Effector memory CD8-positive, alpha-beta T cell (primary cell): ENCODE measurements around the gene PDGFB.

ENCODE experiments used
- ATAC-seq: fragments of 150-1000 bp; cut with Tn5 transposase; replicated peaks from 2 replicates; pipeline ENCODE4 v1.10.0; 2021; ENCODE audit warnings: mild to moderate bottlenecking, moderate library complexity
- DNase-seq, 3 experiments: peaks; one replicate each; pipeline ENCODE4 v3.0.0; 2021
- H3K27ac Mint-ChIP-seq, 2 donors: one replicate each; pipeline ENCODE4 v1.8.0; 2022; ENCODE audit warnings: mild to moderate bottlenecking in 2 of 2, mixed read lengths in 2 of 2, moderate library complexity in 2 of 2
- H3K27me3 Mint-ChIP-seq, 2 donors: one replicate each; pipeline ENCODE4 v1.8.0; 2022; ENCODE audit warnings: mixed read lengths in 2 of 2
- H3K36me3 Mint-ChIP-seq: one replicate; pipeline ENCODE4 v1.8.0; 2022; ENCODE audit warnings: mild to moderate bottlenecking, moderate library complexity, mixed read lengths; ENCODE audit not compliant: insufficient read depth
- H3K4me1 Mint-ChIP-seq, 2 donors: one replicate each; pipeline ENCODE4 v1.8.0; 2022; ENCODE audit warnings: low read depth in 2 of 2, mixed read lengths in 2 of 2
- H3K4me3 Mint-ChIP-seq, 2 donors: one replicate each; pipeline ENCODE4 v1.8.0; 2022; ENCODE audit warnings: mild to moderate bottlenecking in 2 of 2, mixed read lengths in 2 of 2, moderate library complexity in 2 of 2
- H3K9me3 Mint-ChIP-seq, 2 donors: one replicate each; pipeline ENCODE4 v1.8.0; 2022; ENCODE audit warnings: mixed read lengths in 2 of 2

Gene PDGFB

GRCh38 chr22:39254789-39255298 lies 10.1 kb upstream of the PDGFB start:
- Mint-ChIP-seq H3K27me3 (peaks cover 11 to 15% of the 10 kb centered on the region in 2 donors), H3K9me3 (no peaks in the 10 kb centered on the region), H3K27ac (peak overlapping the region; percentile 83 to 88), H3K4me3 (peak overlapping the region; percentile 69 to 72), H3K4me1 (peaks cover 23 to 25% of the 10 kb centered on the region in 2 donors), H3K36me3 (peaks cover 2% of the 10 kb centered on the region)
- DNase-seq (peak; percentile 36 to 57 (median 47)), ATAC-seq (peak; percentile 98)

DNA sequence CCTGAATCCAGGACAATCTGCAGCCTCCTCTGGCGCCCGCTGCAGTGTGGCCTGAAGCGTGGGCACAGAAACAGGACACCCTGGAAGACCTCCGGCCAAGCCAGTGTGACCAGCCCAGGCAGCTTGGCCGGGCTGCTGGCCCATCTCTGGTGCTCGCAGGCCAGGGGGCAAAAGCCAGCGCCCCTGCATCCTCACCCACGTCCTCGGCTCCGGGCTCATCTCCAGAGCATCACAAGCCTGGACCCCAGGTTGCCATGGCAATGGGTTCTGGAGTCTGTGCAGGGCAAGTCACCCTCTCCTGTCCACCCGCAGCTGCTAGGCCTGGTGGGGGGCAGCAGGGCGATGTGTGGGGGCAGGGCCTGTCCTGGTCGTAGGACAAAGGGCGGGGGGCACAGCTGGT lies 9.3 kb upstream of the PDGFB start:
- Mint-ChIP-seq H3K36me3 (peaks cover 2% of the 10 kb centered on the region), H3K27ac (no peak overlapping the region), H3K27me3 (peaks cover 11 to 15% of the 10 kb centered on the region in 2 donors), H3K4me1 (peaks cover 25 to 30% of the 10 kb centered on the region in 2 donors), H3K9me3 (no peaks in the 10 kb centered on the region), H3K4me3 (no peak overlapping the region)
- DNase-seq (no peak), ATAC-seq (no peak)

DNA sequence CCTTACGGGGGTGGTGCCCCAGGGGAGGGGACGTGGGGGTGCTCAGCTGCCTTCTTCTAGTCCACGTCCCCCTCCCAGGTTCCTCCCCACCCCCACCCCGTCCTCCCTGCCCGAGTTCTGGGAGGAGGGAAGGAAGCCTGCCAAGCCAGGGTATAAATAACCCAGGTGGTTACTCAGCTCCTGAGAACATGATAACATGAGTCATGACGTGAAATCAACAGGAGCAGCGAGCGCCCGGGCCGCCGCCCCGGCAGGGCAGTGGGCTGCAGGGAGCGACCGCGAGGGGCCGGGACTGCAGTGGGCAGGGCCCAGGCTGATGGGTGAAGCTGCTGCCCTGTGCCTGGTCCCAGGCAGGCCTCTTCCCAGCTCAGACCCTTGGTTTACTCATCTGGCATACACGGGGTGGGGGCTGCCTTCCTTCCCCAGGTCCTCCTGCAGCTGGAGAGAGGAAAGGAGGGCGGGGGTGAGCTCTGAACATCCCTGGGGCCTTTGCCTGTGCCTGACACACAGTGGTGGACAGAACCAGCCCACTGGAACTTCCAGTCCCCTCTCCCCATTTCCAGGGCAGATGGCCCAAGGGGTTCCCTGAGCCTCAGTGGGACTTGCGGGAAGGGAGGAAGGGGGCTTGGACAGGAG lies 8.8 kb upstream of the PDGFB start:
- Mint-ChIP-seq H3K36me3 (peaks cover 2% of the 10 kb centered on the region), H3K4me3 (peak overlapping the region; percentile 15 to 32), H3K4me1 (peaks cover 25 to 30% of the 10 kb centered on the region in 2 donors), H3K27ac (peak overlapping the region; percentile 55 to 70), H3K27me3 (peaks cover 11 to 15% of the 10 kb centered on the region in 2 donors), H3K9me3 (no peaks in the 10 kb centered on the region)
- peak; percentile 30 for ATAC-seq
- DNase-seq, result no peak

DNA sequence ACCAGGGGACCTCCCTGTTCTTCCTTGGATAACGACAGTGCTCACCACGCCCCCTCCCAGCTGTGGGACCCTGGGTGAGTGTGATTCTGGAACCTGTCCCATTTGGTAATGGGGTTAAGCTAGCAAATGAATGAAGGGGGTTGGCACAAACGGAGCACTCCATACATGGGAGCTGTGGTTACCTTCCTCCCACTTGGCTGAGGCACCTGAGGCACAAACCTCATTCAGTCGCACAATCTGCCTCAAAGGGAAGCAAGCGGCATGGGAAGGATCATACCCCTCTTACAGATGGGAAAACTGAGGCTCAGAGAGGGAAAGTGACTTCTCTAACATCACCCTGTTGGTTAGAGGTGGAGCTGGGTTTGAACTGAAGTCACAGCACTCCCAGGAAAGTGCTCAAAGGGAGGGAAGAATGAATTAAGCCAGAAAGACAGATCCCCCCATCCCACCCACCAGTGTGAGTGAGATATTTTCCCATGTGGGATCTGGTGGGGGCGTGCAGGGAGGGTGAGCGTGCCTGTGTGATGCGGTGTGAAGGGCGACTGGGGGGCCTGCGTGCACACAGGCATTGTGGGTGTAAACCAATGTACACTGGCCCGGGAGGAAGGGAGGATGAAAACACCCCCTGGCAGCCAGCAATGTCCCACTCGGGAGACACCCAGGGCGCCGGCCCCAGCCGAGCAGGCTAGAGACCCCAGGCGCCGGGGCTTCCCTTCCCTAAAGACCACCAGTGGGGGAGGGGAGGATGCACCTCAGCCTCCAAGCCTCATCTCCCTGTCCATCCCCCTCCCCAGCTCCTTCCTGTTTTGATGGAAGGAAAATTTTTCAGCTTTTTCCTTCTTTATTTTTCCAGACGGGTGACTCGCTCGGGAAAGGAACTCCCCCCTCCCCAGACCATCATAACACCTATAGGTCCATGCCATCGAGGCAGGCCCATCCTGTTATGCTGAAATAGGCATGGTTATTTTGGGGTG lies 8.0 kb upstream of the PDGFB start:
- Mint-ChIP-seq H3K4me3 (peak overlapping the region; percentile 32 to 46), H3K27ac (peak overlapping the region; percentile 55 to 70), H3K9me3 (no peaks in the 10 kb centered on the region), H3K36me3 (peaks cover 6% of the 10 kb centered on the region), H3K27me3 (peaks cover 11 to 15% of the 10 kb centered on the region in 2 donors), H3K4me1 (peaks cover 25 to 35% of the 10 kb centered on the region in 2 donors)
- DNase-seq (no peak), ATAC-seq (no peak)

DNA sequence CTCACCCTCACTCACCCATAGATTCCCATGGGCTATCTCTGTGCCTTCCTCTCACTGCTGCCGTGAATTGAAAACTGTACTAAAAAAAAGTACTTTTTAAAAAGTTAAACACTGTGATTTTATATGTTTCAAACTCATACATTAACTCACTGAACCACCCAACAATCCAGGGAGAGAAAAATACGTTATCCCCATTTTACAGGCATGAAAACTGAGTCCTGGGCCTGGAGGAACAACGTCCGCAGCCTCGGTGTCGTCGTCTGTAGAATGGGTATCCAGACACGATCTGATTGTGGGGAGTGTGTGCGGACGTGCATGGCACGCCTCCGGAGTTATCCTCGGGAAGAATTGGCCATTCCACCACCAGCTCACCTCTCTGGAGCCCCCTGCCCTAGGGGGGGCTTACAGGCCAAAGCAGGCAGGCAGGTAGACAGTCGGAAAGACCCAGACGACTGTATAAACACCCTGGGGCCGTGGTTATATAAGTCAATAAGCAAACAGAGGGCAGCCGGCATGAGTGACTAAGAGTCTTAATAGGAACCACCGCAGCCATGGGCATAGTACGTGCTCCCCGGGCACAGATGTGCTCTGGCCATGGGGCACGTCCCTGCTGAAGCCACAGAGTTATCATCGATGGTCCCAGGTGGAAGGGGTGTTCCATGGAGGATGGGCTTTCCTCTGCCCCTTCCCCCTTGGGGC lies 7.1 kb upstream of the PDGFB start:
- Mint-ChIP-seq H3K4me3 (no peak overlapping the region), H3K27ac (peak overlapping the region; percentile 55 to 70), H3K27me3 (peaks cover 11 to 15% of the 10 kb centered on the region in 2 donors), H3K36me3 (peaks cover 6% of the 10 kb centered on the region), H3K4me1 (peaks cover 25 to 35% of the 10 kb centered on the region in 2 donors), H3K9me3 (no peaks in the 10 kb centered on the region)
- ATAC-seq (no peak), DNase-seq (no peak)

- H3K4me3 Mint-ChIP-seq, result no peak overlapping the region
- DNase-seq, result no peak
- peak overlapping the region in 1 of 2 donors; percentile 35 for H3K27ac Mint-ChIP-seq
- H3K36me3 Mint-ChIP-seq, result peaks cover 7% of the 10 kb centered on the region
- H3K27me3 Mint-ChIP-seq, result peaks cover 14 to 15% of the 10 kb centered on the region in 2 donors
- H3K4me1 Mint-ChIP-seq, result peaks cover 27 to 39% of the 10 kb centered on the region in 2 donors
- no peaks in the 10 kb centered on the region for H3K9me3 Mint-ChIP-seq
- no peak for ATAC-seq
Measured at GRCh38 chr22:39250838-39251237, 6.1 kb upstream of the PDGFB start.

DNA sequence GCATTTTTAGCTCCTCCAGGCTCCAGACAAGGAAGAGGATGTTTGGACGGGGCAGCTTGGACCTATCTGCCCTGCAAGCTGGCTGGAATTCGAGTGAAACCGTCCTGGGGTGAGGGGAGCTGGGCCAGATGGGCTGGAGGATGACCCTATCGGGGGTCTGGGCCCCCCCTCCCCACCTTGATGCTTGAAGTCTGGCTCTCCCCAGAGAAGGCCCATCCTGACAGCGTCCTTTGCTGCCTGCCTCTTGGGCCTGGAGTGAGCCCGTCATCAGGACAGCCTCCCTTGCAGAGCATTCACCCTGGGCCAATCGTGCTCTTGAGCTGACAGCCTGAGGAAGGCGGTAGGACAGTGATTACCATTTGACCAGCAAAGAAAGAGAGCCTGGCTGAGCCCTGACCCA lies 5.3 kb upstream of the PDGFB start:
- H3K4me3 Mint-ChIP-seq, result no peak overlapping the region
- peaks cover 29 to 40% of the 10 kb centered on the region in 2 donors for H3K4me1 Mint-ChIP-seq
- H3K27me3 Mint-ChIP-seq, result peaks cover 11 to 15% of the 10 kb centered on the region in 2 donors
- no peaks in the 10 kb centered on the region for H3K9me3 Mint-ChIP-seq
- ATAC-seq (no peak), DNase-seq (no peak)
- peaks cover 9% of the 10 kb centered on the region for H3K36me3 Mint-ChIP-seq
- peak overlapping the region in 1 of 2 donors; percentile 35 for H3K27ac Mint-ChIP-seq

DNA sequence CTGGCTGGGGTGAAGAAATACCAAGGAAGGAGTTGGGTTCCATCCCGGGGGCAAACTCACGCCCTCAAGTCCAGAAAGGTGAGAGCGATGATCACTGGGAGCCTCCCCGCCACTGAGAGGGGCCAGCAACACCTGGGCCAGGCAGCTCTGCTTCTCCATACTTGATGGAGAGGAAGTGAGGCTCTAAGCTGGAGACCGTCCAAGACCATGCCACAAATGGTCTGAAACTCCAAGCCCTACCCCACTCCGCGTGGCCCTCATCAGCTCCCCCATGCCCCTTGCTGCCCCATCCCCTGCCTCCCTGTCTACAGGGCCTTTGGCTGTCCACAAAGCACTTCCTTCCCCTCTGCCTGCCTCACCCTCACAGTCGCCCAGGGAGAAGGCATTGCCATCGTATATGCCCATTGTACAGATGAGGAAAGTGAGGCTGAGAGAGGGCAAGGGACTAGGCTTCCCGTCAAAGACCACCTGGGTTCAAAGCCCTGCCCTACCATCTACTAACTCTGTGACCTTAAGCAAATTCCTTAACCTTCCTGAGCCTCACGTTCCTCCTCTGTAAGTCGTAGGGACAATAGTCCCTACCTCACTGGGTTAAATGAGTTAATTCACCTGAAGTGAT lies 4.4 kb upstream of the PDGFB start:
- H3K9me3 Mint-ChIP-seq, result no peaks in the 10 kb centered on the region
- H3K4me1 Mint-ChIP-seq, result peaks cover 22 to 34% of the 10 kb centered on the region in 2 donors
- peak overlapping the region in 1 of 2 donors; percentile 46 for H3K27ac Mint-ChIP-seq
- H3K36me3 Mint-ChIP-seq, result peaks cover 13% of the 10 kb centered on the region
- H3K27me3 Mint-ChIP-seq, result peaks cover 4 to 8% of the 10 kb centered on the region in 2 donors
- DNase-seq (no peak), ATAC-seq (no peak)
- no peak overlapping the region for H3K4me3 Mint-ChIP-seq

DNA sequence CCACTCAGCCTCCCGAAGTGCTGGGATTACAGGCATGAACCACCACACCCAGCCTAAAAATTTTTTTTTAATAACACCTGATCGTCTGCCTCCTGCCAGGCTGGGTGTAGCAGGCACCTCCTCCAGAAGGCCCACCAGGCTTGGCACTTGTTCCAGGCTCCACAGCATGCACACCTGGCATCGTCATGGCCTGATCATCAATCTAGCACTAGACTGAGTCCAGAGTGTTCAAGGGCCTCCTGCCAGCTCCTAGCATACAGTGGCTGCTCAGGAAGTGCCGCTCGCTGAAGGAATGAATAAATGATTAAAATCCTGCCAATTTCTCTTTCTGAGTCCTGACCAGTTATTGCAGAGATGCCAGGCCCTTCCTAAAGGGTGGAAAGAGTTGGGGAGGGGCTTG lies 3.5 kb upstream of the PDGFB start:
- no peaks in the 10 kb centered on the region for H3K9me3 Mint-ChIP-seq
- H3K4me3 Mint-ChIP-seq, result no peak overlapping the region
- no peak for DNase-seq
- H3K27me3 Mint-ChIP-seq, result peaks cover 4 to 8% of the 10 kb centered on the region in 2 donors
- peaks cover 22 to 32% of the 10 kb centered on the region in 2 donors for H3K4me1 Mint-ChIP-seq
- ATAC-seq, result no peak
- peak overlapping the region in 1 of 2 donors; percentile 46 for H3K27ac Mint-ChIP-seq
- H3K36me3 Mint-ChIP-seq, result peaks cover 18% of the 10 kb centered on the region

DNA sequence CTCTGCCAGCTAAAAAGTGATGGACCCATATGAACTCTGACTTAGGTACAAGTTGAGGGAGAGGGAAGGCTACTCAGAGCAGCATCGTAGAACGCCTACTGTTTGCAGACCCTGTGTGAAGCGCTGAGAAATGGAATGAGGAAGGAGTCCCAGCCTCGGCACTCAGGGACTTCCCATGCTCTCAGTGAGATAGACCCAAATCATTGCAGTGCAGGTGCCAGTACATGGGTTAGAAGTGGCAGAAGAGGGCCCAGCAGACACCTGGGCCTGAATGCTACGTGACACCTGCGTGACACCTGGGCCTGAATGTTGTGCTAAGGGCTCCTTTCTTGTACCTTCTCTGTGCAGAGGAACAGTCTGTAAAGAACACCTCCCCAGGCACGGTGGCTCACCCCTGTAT lies 2.6 kb upstream of the PDGFB start:
- H3K27me3 Mint-ChIP-seq, result peaks cover under 1 to 8% of the 10 kb centered on the region in 2 donors
- DNase-seq (no peak), ATAC-seq (no peak)
- H3K4me3 Mint-ChIP-seq, result no peak overlapping the region
- H3K27ac Mint-ChIP-seq, result peak overlapping the region in 1 of 2 donors; percentile 28
- peaks cover 19 to 28% of the 10 kb centered on the region in 2 donors for H3K4me1 Mint-ChIP-seq
- peaks cover 24% of the 10 kb centered on the region for H3K36me3 Mint-ChIP-seq
- no peaks in the 10 kb centered on the region for H3K9me3 Mint-ChIP-seq

DNA sequence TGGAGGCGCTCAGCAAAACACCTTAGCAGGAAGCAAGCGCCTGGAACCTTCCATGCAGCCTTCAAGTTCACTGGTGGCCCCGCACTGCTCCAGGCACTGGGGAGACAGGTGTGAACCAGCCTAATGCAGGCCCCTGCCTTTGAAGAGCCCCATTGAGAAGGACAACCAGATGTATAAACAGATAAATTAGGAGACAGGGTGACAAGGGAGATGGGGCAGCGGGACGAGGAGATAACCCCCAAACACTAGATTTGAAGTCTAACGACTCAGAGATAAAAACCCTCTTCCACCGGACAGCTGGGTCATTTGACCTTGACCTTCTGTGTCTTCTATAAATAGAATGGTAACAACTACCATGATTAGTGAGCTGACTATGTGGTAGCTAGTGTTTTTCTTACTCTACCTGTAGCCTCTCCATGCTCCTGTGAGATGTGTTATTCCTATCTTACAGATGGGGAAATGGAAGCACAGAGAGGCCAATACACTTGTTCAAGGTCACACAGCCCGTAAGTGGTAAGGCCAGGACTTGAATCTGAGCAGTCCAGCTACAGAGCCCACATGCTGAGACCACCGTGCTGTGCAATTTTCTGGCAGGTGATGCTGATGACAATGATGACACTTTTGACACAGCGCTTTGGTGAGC lies 2.0 kb upstream of the PDGFB start:
- Mint-ChIP-seq H3K27me3 (peaks cover 0 to 8% of the 10 kb centered on the region in 2 donors), H3K4me1 (peaks cover 19 to 27% of the 10 kb centered on the region in 2 donors), H3K4me3 (no peak overlapping the region), H3K9me3 (no peaks in the 10 kb centered on the region), H3K36me3 (peaks cover 29% of the 10 kb centered on the region), H3K27ac (peak overlapping the region in 1 of 2 donors; percentile 28)
- no peak for ATAC-seq
- no peak for DNase-seq

GRCh38 chr22:39246217-39246616 lies 1.4 kb upstream of the PDGFB start:
- H3K9me3 Mint-ChIP-seq, result no peaks in the 10 kb centered on the region
- H3K27me3 Mint-ChIP-seq, result peaks cover 0 to 8% of the 10 kb centered on the region in 2 donors
- peak overlapping the region; percentile 95 to 96 for H3K4me3 Mint-ChIP-seq
- H3K27ac Mint-ChIP-seq, result peak overlapping the region; percentile 83 to 85
- peaks cover 35% of the 10 kb centered on the region for H3K36me3 Mint-ChIP-seq
- DNase-seq (no peak), ATAC-seq (no peak)
- H3K4me1 Mint-ChIP-seq, result peaks cover 25 to 33% of the 10 kb centered on the region in 2 donors
